GM04504 (cell line): Measurements from ENCODE around the gene SUSD3.

ENCODE experiments used
- DNase-seq: peaks from one replicate; pipeline ENCODE4 v3.0.0-alpha.2; 2012; ENCODE audit warnings: low read depth

The SUSD3 gene

DNA sequence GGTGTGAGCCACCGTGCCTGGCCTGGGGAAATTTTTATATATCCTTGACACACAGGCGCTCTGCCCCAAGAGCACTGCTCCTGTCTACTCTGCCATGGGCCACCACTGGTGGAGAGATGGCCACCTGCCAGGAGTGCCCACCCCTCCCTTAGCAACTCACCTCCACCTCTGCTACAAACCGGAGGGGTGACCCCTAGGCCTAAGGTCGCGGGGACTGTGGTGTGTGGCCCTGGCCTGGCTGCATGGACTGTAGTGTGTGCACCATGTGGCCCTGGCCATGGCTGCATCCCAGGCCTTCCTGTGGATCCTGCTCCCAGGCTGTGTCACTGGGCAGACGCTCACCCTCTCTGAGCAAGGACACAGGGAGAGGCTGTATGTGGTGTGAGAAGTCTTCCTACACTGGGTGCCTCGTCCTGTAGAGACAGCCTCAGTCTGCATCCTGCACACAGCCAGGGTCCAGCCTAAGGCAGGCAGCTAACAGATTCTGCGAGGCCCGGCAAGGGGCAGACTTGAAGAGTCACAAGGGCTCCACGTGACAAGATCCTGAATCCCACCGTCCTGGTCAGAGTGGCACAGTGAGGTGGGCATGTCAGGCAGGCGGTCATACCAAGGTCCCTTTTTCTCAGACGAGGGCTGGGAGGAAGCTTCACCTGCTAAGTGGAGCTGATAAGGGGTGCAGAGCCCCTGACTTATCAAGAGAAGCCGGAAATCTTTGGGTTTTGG lies 65.2 kb downstream of the SUSD3 start:
- DNase-seq = no peak

- no peak for DNase-seq
These were observed 66.3 kb downstream of the SUSD3 start for GRCh38 chr9:93124793-93125192.

GRCh38 chr9:93125331-93125894 lies 66.9 kb downstream of the SUSD3 start:
- no peak for DNase-seq

- no peak for DNase-seq
These were observed 67.8 kb downstream of the SUSD3 start for GRCh38 chr9:93126151-93126781.

DNA sequence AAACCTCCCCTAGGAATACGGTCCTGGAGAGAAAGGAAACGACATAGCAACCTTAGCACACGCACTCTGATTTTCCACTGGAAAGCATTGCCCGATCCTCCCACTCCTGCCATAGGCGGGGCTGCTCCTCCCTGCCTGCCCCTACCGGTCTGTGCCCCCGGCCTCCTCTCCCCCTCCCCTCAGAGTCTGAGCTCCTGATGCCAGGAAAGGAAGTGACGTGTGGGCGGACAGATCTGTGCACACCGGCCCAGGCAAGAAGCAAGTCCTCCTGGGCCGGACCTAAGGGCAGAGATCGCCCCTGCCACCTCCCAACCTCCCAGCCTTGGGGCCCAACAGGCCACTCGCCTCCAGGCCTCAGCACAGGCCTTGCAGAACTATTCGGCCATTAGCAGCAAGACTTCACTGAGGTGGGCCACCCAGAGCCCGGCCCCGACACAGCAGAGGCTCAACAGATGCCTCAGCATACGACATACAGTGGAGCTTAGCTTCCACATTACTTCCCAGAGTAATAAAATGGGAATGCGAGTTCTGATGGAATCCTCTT lies 68.4 kb downstream of the SUSD3 start:
- no peak for DNase-seq

DNA sequence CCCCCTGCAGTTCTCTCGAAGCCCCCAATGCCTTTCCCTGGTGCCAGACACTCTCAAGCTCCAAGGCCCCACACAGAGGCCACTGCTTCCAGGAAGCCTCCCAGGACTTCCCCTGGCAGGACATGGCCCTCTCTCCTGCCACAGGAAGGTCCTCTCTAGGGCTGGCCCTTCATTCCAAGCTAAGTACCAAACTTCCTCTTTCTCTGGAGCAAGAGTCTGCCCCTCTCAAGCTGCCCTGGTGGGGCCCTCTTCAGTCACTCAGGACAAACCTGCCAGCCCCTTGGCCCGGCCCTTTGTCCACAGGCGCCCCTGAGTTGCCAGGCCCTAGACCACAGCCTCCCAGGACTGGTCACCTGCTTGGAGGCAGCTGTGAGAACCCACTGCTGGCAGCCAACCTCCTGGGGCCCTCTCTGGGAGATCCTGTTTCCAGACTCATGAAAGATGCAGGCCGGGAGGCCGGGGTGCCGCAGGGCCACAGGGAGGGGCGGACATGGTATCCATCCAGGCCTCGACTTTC lies 69.0 kb downstream of the SUSD3 start:
- DNase-seq = no peak

DNA sequence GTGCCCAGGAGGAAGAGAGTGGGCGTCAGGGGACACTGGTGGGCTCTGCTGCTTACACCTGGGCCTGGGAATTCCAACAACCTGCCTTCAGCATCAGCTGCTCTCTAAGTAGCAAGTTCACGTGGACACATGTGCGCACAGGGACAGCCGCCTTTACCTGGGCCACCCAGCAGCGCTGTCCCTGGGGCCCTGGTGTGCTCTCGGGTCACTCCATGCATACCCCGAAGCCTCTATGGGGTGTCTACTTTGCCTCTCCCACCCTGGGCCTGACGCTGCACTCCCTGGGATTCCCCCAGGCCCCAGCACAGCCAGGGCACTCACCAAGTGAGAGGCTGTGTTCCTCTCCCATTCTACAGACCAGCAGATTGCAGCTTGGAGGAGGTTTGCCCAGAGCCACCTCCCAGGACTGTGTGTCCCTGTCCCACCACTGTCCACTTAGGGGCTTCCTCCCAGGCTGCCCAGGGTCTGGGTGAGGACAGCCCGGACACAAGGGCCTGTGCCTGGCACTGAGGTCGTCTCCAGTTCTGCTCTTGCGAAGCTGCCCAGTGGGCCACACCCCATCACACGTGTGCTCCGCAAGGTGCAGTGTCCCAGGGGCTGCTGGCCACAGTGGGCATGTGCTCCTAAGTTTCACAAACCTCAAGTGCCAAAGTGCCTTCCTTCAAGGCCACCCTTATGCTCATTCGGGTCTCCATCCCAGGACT lies 69.7 kb downstream of the SUSD3 start:
- DNase-seq = no peak

GRCh38 chr9:93128715-93129224 lies 70.3 kb downstream of the SUSD3 start:
- DNase-seq = no peak

DNA sequence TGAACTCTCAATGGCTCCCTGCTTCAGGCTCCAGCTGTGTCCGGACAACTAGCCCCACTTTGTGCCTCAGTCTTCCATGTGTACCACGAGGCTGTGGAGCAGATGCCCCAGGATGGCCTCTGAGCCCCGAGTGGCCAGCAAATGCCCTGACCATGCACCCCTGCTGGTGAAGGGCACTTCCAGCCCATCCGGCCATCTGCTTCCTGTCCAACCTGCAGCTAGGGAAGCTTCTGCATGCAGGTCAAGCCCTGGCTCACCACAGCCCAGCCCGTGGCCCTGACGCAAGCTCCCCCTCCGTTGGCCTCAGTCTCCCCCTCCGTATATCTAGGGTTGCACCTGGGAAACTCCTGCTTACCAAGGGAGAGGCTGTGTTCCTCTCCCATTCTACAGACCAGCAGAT lies 70.8 kb downstream of the SUSD3 start:
- no peak for DNase-seq

- no peak for DNase-seq
These were observed 71.4 kb downstream of the SUSD3 start for GRCh38 chr9:93129691-93130500.

GRCh38 chr9:93130861-93131481 lies 72.5 kb downstream of the SUSD3 start:
- no peak for DNase-seq

DNA sequence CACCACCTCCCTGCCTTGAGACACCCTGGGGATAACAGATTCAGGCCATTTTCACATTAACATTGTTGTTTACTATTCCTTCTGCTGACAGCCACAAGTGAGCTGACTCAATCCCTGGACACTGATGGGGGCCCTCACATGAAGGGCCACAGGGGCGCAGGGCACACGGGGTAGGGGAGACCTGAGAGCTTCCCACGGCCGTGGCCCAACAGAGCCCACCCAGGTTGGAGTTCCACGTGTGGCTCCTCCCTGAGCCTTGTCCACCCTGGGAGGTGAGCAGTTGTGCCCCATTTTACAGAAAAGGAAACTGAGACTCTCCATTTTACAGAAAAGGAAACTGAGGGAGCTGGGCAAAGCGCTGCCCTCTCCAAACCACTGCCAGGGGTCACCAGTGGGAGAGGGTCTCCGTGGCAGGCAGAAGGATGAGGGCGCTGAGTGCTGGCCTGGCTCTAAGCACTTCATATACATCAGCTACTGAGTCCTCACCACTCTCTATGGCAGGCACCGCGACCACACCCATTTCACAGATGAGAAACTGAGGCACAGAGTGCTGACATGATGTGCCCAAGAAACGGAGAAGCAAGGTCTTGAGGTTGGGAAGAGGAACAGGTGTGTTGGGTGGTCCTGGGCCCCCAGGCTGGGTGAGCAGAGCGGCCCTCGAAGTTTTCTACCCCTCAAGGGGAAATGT lies 73.2 kb downstream of the SUSD3 start:
- no peak for DNase-seq

- DNase-seq = peak; percentile 42
These were observed 73.9 kb downstream of the SUSD3 start for GRCh38 chr9:93132287-93132927.

DNA sequence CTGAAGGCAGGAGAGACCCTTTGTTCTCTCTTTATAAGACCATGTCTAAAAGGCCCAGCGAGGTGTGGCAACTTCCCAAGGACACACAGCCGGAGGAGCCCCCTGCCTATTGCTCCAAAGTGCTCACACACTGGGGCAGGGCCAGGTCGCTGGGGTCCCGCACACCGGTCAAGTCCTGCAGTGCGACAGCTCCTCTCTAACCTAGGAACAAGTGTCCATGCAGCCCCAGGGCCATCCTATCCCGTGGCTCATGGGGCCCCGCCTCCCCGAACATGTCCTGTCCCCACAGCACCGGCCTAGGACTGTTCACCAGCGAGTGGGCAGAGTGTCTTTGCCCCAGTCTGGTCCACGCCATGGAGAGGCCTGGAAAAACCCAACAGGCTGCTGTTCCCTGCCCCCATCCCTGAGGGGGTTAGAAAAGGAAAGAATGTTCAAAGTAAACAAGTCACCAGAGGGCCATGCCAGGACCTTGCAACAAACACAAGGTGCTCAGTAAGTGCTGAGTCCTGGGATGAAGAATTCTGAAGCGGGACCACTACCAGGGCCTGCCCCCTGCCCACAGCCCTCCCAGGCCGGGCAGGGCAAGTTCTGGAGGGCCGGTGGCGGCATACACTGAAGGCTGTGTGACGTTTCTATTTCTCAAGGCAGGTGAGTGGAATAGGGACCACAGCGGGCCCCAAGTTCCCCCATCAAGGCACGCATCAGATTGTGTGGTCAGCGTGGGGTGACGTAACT lies 74.6 kb downstream of the SUSD3 start:
- DNase-seq = no peak

DNA sequence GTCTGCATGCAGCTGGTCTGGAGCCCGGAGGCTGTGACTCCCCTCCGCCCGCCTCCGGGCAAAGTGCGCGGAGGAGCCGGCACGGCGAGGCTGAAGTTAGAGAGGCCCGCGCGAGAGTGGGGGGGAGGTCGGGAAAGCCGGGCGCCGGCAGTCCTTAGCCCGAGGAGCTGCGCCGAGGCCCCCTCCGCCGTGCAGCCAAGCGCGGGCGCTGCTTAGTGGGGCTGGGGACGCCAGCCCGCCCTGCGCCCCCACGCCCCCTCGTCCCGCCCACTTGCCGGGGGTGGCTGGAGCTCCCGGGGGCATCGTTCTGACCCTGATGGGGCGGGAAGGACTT lies 75.1 kb downstream of the SUSD3 start:
- peak; percentile 60 for DNase-seq

- DNase-seq = peak; percentile 47
These were observed 75.7 kb downstream of the SUSD3 start, which contains the start of gene NINJ1 for GRCh38 chr9:93134015-93134739. NINJ1 (minus strand) TSS chr9:93134251; CDS start chr9:93134217, 34 bp downstream.
